CD4-positive, alpha-beta memory T cell (primary cell): ENCODE results near the gene SKAP2. TPM values are rescaled to one million over a fixed set of nuclear protein-coding genes. Genes with fewer than 3 reads are reported as not detected.

Source experiments
- CTCF ChIA-PET: fragments of 350-600 bp; sonication (Branson Sonifier 250); formaldehyde crosslinking; loops from one replicate; lab custom pipeline; 2021; ENCODE audit warnings: inconsistent platforms; ENCODE audit not compliant: partially characterized antibody; lab: Charles Lee
- POLR2A ChIA-PET: fragments of 350-600 bp; sonication (Branson Sonifier 250); formaldehyde crosslinking; loops from one replicate; lab custom pipeline; 2021; ENCODE audit not compliant: partially characterized antibody; lab: Charles Lee
- DNase-seq, 5 donors: peaks; one replicate each; pipeline versions ENCODE4 v3.0.0 to v3.0.0-alpha.2; 2020 to 2022; ENCODE audit warnings: mixed read lengths in 1 of 5
- H3K27ac ChIP-seq: one replicate; pipeline ENCODE4 v1.7.0; 2013; ENCODE audit warnings: low read depth, low read length
- H3K27me3 ChIP-seq: 2 replicates; pipeline ENCODE4 v1.7.0; 2013; ENCODE audit warnings: mild to moderate bottlenecking, low read length, moderate library complexity; ENCODE audit not compliant: insufficient read depth
- H3K36me3 ChIP-seq: 2 replicates; pipeline ENCODE4 v1.7.0; 2013; ENCODE audit warnings: mild to moderate bottlenecking, low read length, moderate library complexity; ENCODE audit not compliant: insufficient read depth
- H3K4me1 ChIP-seq: 2 replicates; pipeline ENCODE4 v1.7.0; 2013; ENCODE audit warnings: mild to moderate bottlenecking, low read length, moderate library complexity; ENCODE audit not compliant: insufficient read depth
- H3K4me3 ChIP-seq, 2 donors: one replicate each; pipeline ENCODE4 v1.7.0; 2013; ENCODE audit warnings: low read length in 2 of 2, mild to moderate bottlenecking in 1 of 2
- H3K9me3 ChIP-seq, 2 donors: one replicate each; pipeline ENCODE4 v1.7.0; 2013; ENCODE audit warnings: low read length in 2 of 2, control low read depth in 1 of 2; ENCODE audit not compliant: control insufficient read depth in 1 of 2
- H3K27ac Mint-ChIP-seq, 7 donors: one replicate each; pipeline ENCODE4 v1.8.0; 2020 to 2021; ENCODE audit warnings: mixed read lengths in 7 of 7, mild to moderate bottlenecking in 6 of 7, inconsistent platforms in 3 of 7, moderate library complexity in 3 of 7
- H3K27me3 Mint-ChIP-seq, 2 donors: one replicate each; pipeline ENCODE4 v1.8.0; 2020 to 2021; ENCODE audit warnings: mixed read lengths in 2 of 2
- H3K36me3 Mint-ChIP-seq, 2 donors: one replicate each; pipeline ENCODE4 v1.8.0; 2020 to 2021; ENCODE audit warnings: mixed read lengths in 2 of 2, inconsistent platforms in 1 of 2, mild to moderate bottlenecking in 1 of 2
- H3K4me1 Mint-ChIP-seq, 4 donors: one replicate each; pipeline ENCODE4 v1.8.0; 2020 to 2021; ENCODE audit warnings: mixed read lengths in 4 of 4, mild to moderate bottlenecking in 1 of 4
- H3K4me3 Mint-ChIP-seq, 8 donors: one replicate each; pipeline ENCODE4 v1.8.0; 2020 to 2021; ENCODE audit warnings: mixed read lengths in 8 of 8, mild to moderate bottlenecking in 7 of 8, moderate library complexity in 6 of 8, inconsistent platforms in 3 of 8
- H3K9me3 Mint-ChIP-seq, 8 donors: one replicate each; pipeline ENCODE4 v1.8.0; 2020 to 2021; ENCODE audit warnings: mixed read lengths in 8 of 8, mild to moderate bottlenecking in 5 of 8, inconsistent platforms in 3 of 8, moderate library complexity in 1 of 8
- intact Hi-C: fragments of 100-400 bp; cut with micrococcal nuclease; formaldehyde crosslinking; loops from one replicate; pipeline ENCODE4 v1.15.1; 2023
- polyA plus RNA-seq, 2 donors: library from polyadenylated mRNA; unstranded; fragments of 300-500 nt; fragmentation: Illumina TruSeq; gene quantifications; one replicate each; pipeline ENCODE4 v1.2.3, GENCODE V29; 2021
- total RNA-seq, 2 experiments: library from RNA; stranded (reverse); gene quantifications; one replicate each; pipeline ENCODE4 v1.2.3, GENCODE V29; 2021

The SKAP2 gene
- total and polyA plus RNA-seq, 4 experiments from 2014 or later: 6.8 to 25.6 (median 11.3) TPM

DNA sequence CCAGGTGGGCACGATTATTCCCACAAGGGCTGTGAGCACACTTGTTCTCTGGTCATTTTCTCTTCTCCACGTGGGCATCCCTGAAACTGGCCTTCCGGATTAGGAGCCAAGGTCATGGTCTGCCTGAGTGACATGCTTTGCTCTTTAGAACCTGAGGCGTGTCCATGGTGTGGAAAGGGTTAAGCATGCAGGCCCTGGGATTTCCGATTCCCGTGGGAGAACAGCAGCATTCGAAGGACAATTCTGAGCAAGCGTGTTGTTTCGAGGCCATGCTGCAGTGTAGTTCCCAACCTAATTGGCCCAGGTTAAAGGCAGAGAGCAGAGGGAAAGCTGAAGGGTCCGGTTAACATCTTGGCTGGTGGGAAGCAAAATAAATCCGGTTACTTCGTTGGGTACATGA lies 245.9 kb downstream of the SKAP2 start:
- CTCF ChIA-PET: interaction anchor here (0.8 kb wide), 1 partner anchor 38 kb away, joined by 3 read pairs; no protein-coding TSS in a partner anchor
- intact Hi-C loops: no loop called here

More for the DNA sequence above, 245.9 kb downstream of the SKAP2 start:
- Histone ChIP-seq H3K27me3 (no peaks in the 10 kb centered on the region), H3K36me3 (no peaks in the 10 kb centered on the region), H3K4me3 (no peak overlapping the region), H3K4me1 (no peaks in the 10 kb centered on the region), H3K27ac (no peak overlapping the region), H3K9me3 (no peaks in the 10 kb centered on the region)
- Mint-ChIP-seq H3K36me3 (no peaks in the 10 kb centered on the region), H3K4me3 (no peak overlapping the region), H3K9me3 (no peaks in the 10 kb centered on the region), H3K27ac (no peak overlapping the region), H3K27me3 (peaks cover under 1 to 3% of the 10 kb centered on the region in 2 donors), H3K4me1 (no peaks in the 10 kb centered on the region)
- POLR2A ChIA-PET: no interaction called here
- no peak for DNase-seq

Other genes with a start within 250 kb of the SKAP2 start
- gene HOXA1, start 231.4 kb upstream of the SKAP2 start, total RNA-seq: under 1 TPM; 0.73 to 0.75 TPM
- under 1 TPM; 0.49 to 0.68 TPM for gene HOXA1, start 231.4 kb upstream of the SKAP2 start, polyA plus RNA-seq
- not detected for gene HOXA2, start 238.1 kb upstream of the SKAP2 start, total RNA-seq
- not detected for gene HOXA2, start 238.1 kb upstream of the SKAP2 start, polyA plus RNA-seq